ENCODE results near the gene OGFOD1.

OGFOD1 gene

GRCh38 chr16:56515665-56516064 lies 64.3 kb downstream of the OGFOD1 start:
- DNase-seq (ENCODE audit: insufficient read length, low spot score) (no peak), FAIRE-seq (no peak)
- no peak for TF ChIP-seq POU2F2 (IDR thresholded peaks at IDR 0.05; ENCODE audit: low read depth, low read length)
- no peak for TF ChIP-seq PAX5 (IDR thresholded peaks at IDR 0.05; ENCODE audit: insufficient read depth, low read length, severe bottlenecking)
- TF ChIP-seq SPI1 (IDR thresholded peaks at IDR 0.05; ENCODE audit: low read depth, low read length): no peak
- TF ChIP-seq TAF1 (IDR thresholded peaks at IDR 0.05; ENCODE audit: low read depth, low read length): no peak
- TF ChIP-seq POLR2A (IDR thresholded peaks at IDR 0.05; ENCODE audit: low read depth, low read length): no peak
- no peak for TF ChIP-seq POLR2AphosphoS5 (IDR thresholded peaks at IDR 0.05; ENCODE audit: low read depth, low read length)

GRCh38 chr16:56517206-56517605 lies 65.9 kb downstream of the OGFOD1 start:
- DNase-seq (ENCODE audit: insufficient read length, low spot score): no peak
- FAIRE-seq: no peak
- TF ChIP-seq PAX5 (IDR thresholded peaks at IDR 0.05; ENCODE audit: insufficient read depth, low read length, severe bottlenecking) (no peak), TAF1 (IDR thresholded peaks at IDR 0.05; ENCODE audit: low read depth, low read length) (no peak), SPI1 (IDR thresholded peaks at IDR 0.05; ENCODE audit: low read depth, low read length) (no peak), POLR2A (IDR thresholded peaks at IDR 0.05; ENCODE audit: low read depth, low read length) (no peak), POU2F2 (IDR thresholded peaks at IDR 0.05; ENCODE audit: low read depth, low read length) (no peak), POLR2AphosphoS5 (IDR thresholded peaks at IDR 0.05; ENCODE audit: low read depth, low read length) (no peak)

GRCh38 chr16:56518425-56518824 lies 67.1 kb downstream of the OGFOD1 start:
- FAIRE-seq (no peak), DNase-seq (ENCODE audit: insufficient read length, low spot score) (no peak)

GRCh38 chr16:56519459-56520250 lies 68.3 kb downstream of the OGFOD1 start, which contains the start of gene BBS2:
TSS of gene BBS2 (minus strand) at chr16:56520024. CDS start at chr16:56519862, 162 bp downstream.
- peak; percentile 87 for DNase-seq (ENCODE audit: insufficient read length, low spot score)
- TF ChIP-seq PAX5 (IDR thresholded peaks at IDR 0.05; ENCODE audit: insufficient read depth, low read length, severe bottlenecking) (no peak), POLR2AphosphoS5 (IDR thresholded peaks at IDR 0.05; ENCODE audit: low read depth, low read length) (peak; percentile 70), TAF1 (IDR thresholded peaks at IDR 0.05; ENCODE audit: low read depth, low read length) (peak; percentile 44; the same call in 1 of the 2 replicates), POLR2A (IDR thresholded peaks at IDR 0.05; ENCODE audit: low read depth, low read length) (peak; percentile 67), SPI1 (IDR thresholded peaks at IDR 0.05; ENCODE audit: low read depth, low read length) (no peak), POU2F2 (IDR thresholded peaks at IDR 0.05; ENCODE audit: low read depth, low read length) (no peak)
- FAIRE-seq: peak; percentile 98

More at GRCh38 chr16:56518425-56518824, 67.1 kb downstream of the OGFOD1 start:
- no peak for TF ChIP-seq POLR2AphosphoS5 (IDR thresholded peaks at IDR 0.05; ENCODE audit: low read depth, low read length)
- TF ChIP-seq POU2F2 (IDR thresholded peaks at IDR 0.05; ENCODE audit: low read depth, low read length): no peak
- no peak for TF ChIP-seq SPI1 (IDR thresholded peaks at IDR 0.05; ENCODE audit: low read depth, low read length)
- no peak for TF ChIP-seq TAF1 (IDR thresholded peaks at IDR 0.05; ENCODE audit: low read depth, low read length)
- TF ChIP-seq POLR2A (IDR thresholded peaks at IDR 0.05; ENCODE audit: low read depth, low read length): no peak
- TF ChIP-seq PAX5 (IDR thresholded peaks at IDR 0.05; ENCODE audit: insufficient read depth, low read length, severe bottlenecking): no peak

- no peak for DNase-seq (ENCODE audit: insufficient read length, low spot score)
- no peak for FAIRE-seq
- no peak for TF ChIP-seq POLR2A (IDR thresholded peaks at IDR 0.05; ENCODE audit: low read depth, low read length)
- no peak for TF ChIP-seq PAX5 (IDR thresholded peaks at IDR 0.05; ENCODE audit: insufficient read depth, low read length, severe bottlenecking)
- no peak for TF ChIP-seq POLR2AphosphoS5 (IDR thresholded peaks at IDR 0.05; ENCODE audit: low read depth, low read length)
- TF ChIP-seq TAF1 (IDR thresholded peaks at IDR 0.05; ENCODE audit: low read depth, low read length): no peak
- no peak for TF ChIP-seq SPI1 (IDR thresholded peaks at IDR 0.05; ENCODE audit: low read depth, low read length)
- TF ChIP-seq POU2F2 (IDR thresholded peaks at IDR 0.05; ENCODE audit: low read depth, low read length): no peak
Measured at GRCh38 chr16:56520251-56520577, 68.9 kb downstream of the OGFOD1 start.

GRCh38 chr16:56525236-56525635 lies 73.9 kb downstream of the OGFOD1 start:
- FAIRE-seq (no peak), DNase-seq (ENCODE audit: insufficient read length, low spot score) (no peak)
- TF ChIP-seq POLR2AphosphoS5 (IDR thresholded peaks at IDR 0.05; ENCODE audit: low read depth, low read length) (no peak), POU2F2 (IDR thresholded peaks at IDR 0.05; ENCODE audit: low read depth, low read length) (no peak), POLR2A (IDR thresholded peaks at IDR 0.05; ENCODE audit: low read depth, low read length) (no peak), SPI1 (IDR thresholded peaks at IDR 0.05; ENCODE audit: low read depth, low read length) (no peak)
